NCI-H1417 treated with DMSO at 0.1 percent for 48 hours (cell line): Measurements from ENCODE around the gene OR2L5.

Source experiments
- DNase-seq: peaks from one replicate; lab custom pipeline; 2025; lab: John Stamatoyannopoulos, UW

Gene OR2L5, protein sequence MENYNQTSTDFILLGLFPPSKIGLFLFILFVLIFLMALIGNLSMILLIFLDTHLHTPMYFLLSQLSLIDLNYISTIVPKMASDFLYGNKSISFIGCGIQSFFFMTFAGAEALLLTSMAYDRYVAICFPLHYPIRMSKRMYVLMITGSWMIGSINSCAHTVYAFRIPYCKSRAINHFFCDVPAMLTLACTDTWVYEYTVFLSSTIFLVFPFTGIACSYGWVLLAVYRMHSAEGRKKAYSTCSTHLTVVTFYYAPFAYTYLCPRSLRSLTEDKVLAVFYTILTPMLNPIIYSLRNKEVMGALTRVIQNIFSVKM

DNA sequence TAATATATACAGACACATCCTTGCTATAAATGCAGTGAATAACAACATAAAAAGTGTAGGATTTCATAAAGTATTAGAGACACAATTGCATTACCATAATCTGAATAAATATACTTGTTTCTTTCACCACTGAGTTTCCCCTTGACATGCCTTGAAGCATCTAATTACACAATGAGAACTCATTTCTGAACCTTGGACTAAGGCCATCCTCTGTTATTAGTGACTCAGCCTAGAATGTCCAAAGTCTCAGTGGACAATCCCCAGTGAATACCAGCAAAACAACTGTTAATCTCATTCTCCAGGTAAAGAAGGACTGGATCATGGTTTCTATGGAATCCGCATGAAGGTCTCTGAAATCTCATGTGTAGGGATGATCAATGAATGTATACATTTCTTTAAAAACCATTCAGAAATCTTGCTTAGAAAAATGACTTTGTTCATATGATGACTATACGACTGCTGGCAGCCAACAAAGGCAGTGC is at the start of gene OR2L5:
Gene OR2L5 (plus strand): TSS at position 432 of the 482 bp plus-strand sequence. CDS start 8,288 bp downstream, outside the sequence.
- DNase-seq: no peak

DNA sequence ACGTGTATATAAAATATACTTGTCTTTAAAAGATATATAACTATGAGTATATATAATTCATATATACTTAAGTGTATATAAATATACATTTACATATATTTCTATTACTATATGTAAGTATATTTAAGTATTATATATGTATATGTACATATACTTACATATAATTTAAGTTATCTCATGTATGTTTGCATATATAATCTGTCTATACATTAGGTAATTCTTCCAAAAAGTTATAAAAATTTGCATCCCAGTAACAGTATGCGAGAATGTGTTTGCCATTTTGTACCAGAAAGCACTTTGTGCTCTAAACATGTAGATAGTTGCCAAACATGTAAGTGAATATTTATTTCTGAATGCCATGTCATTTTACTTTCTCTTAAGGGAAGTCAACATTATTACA is 48.5 kb upstream of the OR2L5 start, which contains the start of gene OR2AK2:
Gene OR2AK2 (plus strand): TSS at position 301 of the 400 bp plus-strand sequence. CDS start 144 bp downstream, outside the sequence.
- no peak for DNase-seq

DNA sequence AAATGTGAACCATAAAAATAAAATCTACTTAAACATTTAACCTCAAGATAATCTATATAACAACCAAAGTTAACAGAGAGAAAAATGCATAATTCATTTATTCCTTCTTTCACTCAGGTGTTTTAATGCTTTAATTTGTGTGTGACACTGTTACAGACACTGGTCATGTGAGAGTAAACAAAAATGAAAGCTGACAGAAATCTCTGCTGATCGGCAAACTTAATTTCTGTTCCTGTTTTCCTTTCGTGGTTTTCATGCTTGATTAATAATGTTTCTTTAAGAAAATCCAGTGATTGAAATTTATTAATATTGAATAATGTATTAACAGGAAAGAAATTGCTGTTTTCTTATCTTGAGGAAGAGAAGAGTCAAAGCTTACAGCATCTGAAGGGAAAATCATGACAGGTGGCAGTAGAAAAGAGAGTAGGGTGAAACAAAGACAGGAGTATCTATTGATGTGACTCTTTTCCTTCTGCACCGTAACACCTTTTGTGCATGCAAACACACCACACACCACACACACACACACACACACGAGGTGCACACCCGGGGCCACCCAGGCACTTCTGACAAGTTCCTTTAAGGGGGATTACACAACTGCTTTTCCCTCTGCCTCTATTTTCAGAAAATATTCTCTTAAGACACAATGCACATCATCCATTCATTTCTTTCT is 46.8 kb upstream of the OR2L5 start:
- DNase-seq: no peak

DNA sequence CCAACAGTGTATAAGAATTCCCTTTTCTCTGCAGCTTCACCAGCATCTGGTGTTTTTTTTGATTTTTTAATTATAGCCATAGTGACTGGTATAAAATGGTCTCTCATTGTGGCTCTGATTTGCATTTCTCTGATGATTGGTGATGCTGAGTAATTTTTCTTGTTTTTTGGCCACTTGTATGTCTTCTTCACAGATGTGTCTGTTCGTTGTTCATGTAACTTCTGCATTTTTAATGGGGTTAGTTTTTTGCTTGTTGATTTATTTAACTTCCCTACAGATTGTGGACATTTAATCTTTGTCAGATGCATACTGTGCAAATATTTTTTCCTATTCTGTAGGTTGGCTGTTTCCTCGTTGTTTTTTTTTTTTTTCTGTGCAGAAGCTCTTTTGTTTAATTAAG is 20.5 kb upstream of the OR2L5 start:
- DNase-seq: no peak

DNA sequence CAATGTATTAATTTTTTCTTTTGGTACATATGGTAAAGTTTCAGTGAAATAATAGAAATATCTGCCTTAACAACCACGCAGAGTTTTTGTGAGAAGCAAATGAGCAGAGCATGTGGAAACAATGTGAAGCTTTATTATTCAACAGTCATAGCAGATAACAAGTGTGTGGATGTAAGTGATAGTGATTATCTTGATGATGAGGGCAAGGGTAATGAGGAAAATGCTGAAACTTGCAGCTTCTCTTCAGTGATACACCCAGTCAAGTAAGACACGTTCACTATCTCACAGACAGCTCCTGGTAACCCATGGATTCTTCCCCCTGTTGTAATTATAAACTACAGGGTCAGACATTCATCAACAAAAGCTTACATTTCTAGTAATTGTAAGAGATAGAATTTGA is 14.6 kb upstream of the OR2L5 start:
- DNase-seq: no peak

DNA sequence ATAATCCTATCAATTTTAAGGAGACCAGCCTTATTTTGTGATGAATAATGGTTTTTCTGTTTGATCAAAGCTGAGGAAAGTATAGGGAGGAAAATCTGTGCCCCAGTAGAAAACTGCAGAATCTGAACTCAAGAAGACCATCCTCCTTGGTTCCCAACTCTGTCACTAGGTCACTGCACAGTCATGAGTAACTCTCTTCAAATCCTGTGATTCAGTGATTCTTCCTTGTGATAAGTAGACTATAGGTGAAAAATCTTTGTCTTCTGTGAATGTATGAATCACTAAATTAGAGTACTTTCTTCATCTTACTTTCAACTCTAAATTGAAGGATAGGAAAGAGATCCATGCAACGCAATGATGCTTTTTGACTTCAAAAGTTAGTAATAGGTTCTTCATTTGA is 13.3 kb upstream of the OR2L5 start:
- no peak for DNase-seq

DNA sequence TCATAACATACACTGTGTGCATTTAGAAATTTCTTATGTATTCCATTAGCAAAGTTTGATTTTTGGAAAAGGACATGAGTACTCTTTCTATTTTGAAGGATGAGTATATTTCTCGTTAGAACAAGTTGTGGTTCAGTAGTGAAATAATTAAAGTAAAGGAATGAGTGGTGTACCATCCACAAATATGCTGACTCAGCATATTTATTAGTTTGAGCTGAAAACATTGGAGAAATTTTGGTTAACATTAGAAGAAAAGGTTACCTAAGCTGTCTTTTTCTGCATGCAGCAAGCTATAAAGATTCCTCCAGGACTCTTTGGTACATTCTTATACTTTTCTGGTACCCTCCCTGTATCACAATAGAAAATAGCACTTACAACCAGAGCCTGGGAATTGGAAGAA is 5.7 kb upstream of the OR2L5 start:
- DNase-seq: no peak

DNA sequence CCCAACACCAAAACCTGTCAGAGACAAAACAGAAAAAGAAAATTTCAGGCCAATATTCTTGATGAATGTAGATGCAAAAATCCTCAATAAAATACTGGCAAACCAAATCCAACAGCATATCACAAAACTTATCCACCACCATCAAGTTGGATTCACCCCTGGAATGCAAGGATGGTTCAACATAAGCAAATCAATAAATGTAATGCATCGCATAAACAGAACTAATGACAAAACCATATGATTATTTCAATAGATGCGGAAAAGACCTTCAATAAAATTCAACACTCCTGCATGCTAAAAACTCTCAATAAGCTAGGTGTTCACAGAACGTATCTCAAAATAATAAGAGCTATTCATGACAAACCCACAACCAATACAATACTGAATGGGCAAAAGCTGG is 3.8 kb upstream of the OR2L5 start:
- no peak for DNase-seq

DNA sequence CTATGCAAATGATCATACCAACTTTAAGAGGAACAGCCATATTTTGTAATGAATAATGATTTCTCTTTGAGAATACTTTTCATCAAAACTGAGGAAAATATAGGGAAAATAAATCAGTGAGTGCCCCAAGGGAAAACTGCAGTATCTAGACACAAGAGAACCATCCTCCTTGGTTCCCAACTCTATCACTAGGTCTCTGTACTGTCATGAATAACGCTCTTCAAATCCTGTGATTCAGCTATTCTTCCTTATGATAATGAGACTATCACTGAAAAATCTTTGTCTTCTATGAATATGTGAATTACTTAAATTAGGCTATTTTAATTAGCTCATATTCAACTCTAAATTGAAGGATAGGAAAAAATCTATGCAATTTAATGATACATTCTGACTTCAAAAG is 2.3 kb downstream of the OR2L5 start:
- no peak for DNase-seq

DNA sequence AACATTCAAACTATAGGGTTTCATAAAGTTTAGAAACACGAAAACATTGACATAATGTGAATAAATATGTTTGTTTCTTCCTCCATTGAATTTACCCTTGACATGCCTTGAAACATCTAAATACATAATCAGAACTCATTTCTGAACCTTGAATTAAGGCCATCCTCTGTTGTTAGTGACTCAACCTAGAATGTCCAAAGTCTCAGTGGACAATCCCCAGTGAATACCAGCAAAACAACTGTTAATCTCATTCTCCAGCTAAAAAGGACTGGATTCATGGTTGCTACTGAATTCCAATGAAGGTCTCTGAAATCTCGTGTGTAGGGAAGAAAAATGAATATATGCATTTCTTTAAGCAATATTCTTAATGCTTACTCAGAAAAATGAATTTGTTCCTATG is 16.3 kb downstream of the OR2L5 start, which contains the start of gene OR2L2:
Gene OR2L2 (plus strand): TSS at position 301 of the 400 bp plus-strand sequence. CDS start 8,198 bp downstream, outside the sequence.
- no peak for DNase-seq

DNA sequence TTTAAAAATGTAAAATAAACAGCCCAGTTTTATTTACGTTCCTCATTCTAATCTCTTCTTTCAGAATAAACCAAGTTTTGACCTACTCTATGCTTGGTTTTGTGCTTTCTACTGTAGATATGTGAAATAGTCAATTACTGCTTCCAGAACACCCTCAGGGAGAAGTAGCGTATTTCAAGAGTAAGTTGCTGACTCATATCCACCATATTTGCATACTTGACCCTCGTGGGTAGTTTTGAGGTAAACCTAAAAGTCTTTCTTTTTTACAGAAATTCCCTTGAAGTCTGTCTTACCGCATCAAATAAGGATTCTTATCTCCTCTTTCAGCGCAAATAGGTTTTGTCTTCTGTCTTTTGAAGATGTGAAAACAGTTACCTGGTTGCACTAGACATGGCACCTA is 31.7 kb downstream of the OR2L5 start:
- DNase-seq: no peak

DNA sequence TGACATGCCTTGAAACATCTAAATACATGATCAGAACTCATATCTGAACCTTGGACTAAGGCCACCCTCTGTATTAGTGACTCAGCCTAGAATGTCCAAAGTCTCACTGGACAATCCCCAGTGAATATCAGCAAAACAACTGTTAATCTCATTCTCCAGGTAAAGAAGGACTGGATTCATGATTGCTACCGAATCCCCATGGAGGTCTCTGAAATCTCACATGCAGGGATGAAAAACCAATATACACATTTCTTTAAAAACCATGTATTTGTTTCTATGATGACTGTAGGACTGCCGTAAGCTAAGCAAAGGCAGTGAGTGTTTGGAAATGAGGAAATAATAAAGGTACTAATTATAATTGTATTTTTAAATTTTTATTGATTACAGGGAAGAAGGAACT is 33.1 kb downstream of the OR2L5 start, which contains the start of gene OR2L3:
Gene OR2L3 (plus strand): TSS at position 301 of the 400 bp plus-strand sequence. CDS start 13,846 bp downstream, outside the sequence.
- no peak for DNase-seq

DNA sequence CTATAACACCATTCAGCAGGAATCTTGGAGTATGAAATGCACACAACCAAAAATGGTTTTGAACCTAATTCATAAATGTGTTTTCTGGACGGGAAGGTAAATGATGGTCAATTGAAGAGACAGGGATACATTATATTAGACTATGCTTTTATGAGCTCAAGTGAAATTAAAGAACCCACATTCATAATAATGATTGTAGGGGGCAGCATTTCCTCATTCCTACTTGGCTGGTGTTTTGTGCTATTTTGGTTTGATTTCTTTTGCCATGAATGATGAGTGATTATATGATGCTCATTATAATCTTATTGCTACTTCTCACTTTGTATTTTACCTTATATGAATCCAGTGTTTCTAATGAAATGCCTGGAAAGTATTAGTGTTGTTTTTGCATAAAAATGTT is 33.5 kb downstream of the OR2L5 start:
- no peak for DNase-seq

DNA sequence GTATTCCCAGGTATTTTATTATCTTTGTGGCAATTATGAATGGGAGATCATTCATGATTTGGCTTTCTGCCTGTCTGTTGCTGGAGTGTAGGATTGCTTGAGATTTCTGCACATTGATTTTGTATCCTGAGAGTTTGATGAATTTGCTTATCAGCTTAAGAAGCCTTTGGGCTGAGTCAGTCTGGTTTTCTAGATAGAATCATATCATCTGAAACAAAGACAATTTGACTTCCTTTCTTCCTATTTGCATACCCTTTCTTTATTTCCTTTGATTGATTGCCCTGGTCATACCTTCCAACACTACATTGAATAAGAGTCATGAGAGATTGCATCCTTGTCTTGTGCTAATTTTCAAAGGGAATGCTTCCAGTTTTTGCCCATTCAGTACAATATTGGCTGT is 41.2 kb downstream of the OR2L5 start:
- no peak for DNase-seq

DNA sequence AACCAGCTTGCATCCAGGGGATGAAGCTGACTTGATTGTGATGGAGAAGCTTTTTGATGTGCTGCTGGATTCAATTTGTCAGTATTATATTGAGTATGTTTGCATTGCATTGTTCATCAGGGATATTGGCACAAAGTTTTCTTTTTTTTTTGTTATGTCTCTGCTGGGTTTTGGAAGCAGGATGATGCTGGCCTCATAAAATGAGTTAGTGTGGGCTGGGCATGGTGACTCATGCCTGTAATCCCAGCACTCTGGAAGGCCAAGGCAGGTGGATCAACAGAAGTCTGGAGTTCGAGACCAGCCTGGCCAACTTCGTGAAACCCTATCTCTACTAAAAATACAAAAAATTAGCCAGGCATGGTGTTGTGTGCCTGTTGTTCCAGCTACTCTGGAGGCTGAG is 41.8 kb downstream of the OR2L5 start:
- DNase-seq: no peak

DNA sequence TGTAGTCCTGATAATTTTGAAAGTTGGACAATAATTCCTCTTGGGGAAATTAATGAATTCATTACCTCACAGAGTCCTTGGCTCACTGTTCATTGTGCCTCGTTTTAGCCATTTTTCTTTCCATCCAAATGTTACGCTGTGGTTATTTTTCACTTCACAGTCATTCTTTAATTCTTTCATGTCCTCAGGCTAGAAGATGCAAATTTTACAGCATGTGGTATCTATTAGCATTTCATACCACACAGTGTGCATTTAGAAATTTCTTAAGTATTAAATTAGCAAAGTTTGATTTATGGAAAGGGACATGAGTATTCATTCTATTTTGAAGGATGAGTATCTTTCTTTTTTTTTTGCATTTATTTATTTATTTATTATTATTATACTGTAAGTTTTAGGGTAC is 51.6 kb downstream of the OR2L5 start:
- no peak for DNase-seq

DNA sequence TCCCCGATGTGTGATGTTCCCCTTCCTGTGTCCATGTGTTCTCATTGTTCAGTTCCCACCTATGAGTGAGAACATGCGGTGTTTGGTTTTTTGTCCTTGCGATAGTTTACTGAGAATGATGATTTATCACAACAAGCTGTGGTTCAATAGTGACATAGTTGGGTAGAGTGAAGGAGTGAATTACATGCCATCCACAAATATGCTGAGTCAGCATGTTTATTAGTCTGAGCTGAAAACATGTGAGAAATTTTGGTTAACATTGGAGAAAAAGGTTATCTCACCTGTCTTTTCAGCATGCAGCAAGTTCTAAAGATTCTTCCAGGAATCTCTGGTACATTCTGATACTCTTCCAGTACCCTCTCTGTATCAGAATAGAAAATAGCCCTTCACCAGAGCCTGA is 52.1 kb downstream of the OR2L5 start:
- no peak for DNase-seq
